GM21717 (cell line): ENCODE results near the gene ST3GAL5.

ENCODE experiments used
- ATAC-seq: cut with Tn5 transposase; IDR thresholded peaks from one replicate; pipeline ENCODE4 v1.9.1; 2021; ENCODE audit warnings: mild to moderate bottlenecking, moderate library complexity; ENCODE audit not compliant: unreplicated experiment

ST3GAL5 gene

GRCh38 chr2:85867556-85868292 is 21.1 kb downstream of the ST3GAL5 start:
- ATAC-seq = no peak

GRCh38 chr2:85867121-85867520 is 21.7 kb downstream of the ST3GAL5 start:
- no peak for ATAC-seq

GRCh38 chr2:85866165-85866659 is 22.6 kb downstream of the ST3GAL5 start:
- no peak for ATAC-seq

- ATAC-seq = peak; percentile 74
Observed at GRCh38 chr2:85865539-85866164, 23.1 kb downstream of the ST3GAL5 start.

- ATAC-seq = no peak
Observed at GRCh38 chr2:85864654-85865053, 24.1 kb downstream of the ST3GAL5 start.

GRCh38 chr2:85862426-85862825 is 26.4 kb downstream of the ST3GAL5 start:
- ATAC-seq = no peak

GRCh38 chr2:85861650-85862049 is 27.1 kb downstream of the ST3GAL5 start:
- no peak for ATAC-seq

GRCh38 chr2:85861180-85861579 is 27.6 kb downstream of the ST3GAL5 start:
- ATAC-seq = peak; percentile 47

- ATAC-seq = no peak
Observed at GRCh38 chr2:85858841-85859240, 29.9 kb downstream of the ST3GAL5 start.

- no peak for ATAC-seq
Observed at GRCh38 chr2:85854897-85855296, 33.9 kb downstream of the ST3GAL5 start.

- peak; percentile 20 for ATAC-seq
Observed at GRCh38 chr2:85854166-85854509, 34.7 kb downstream of the ST3GAL5 start.

- peak; percentile 38 for ATAC-seq
Observed at GRCh38 chr2:85853499-85854165, 35.2 kb downstream of the ST3GAL5 start.

GRCh38 chr2:85852937-85853498 is 35.8 kb downstream of the ST3GAL5 start:
- peak; percentile 70 for ATAC-seq

GRCh38 chr2:85852152-85852840 is 36.5 kb downstream of the ST3GAL5 start:
- no peak for ATAC-seq

- ATAC-seq = no peak
Observed at GRCh38 chr2:85851253-85852151, 37.3 kb downstream of the ST3GAL5 start.

- no peak for ATAC-seq
Observed at GRCh38 chr2:85850451-85850850, 38.3 kb downstream of the ST3GAL5 start.

GRCh38 chr2:85847051-85847588 is 41.7 kb downstream of the ST3GAL5 start:
- no peak for ATAC-seq

GRCh38 chr2:85846411-85846810 is 42.4 kb downstream of the ST3GAL5 start:
- ATAC-seq = no peak

GRCh38 chr2:85844486-85844885 is 44.3 kb downstream of the ST3GAL5 start:
- ATAC-seq = no peak

- ATAC-seq = no peak
Observed at GRCh38 chr2:85843543-85843942, 45.2 kb downstream of the ST3GAL5 start.
